Right lobe of liver (tissue), 6 donors: ENCODE results near the gene TFG. TPM values are rescaled to one million over a fixed set of nuclear protein-coding genes. Genes with fewer than 3 reads are reported as not detected.

ENCODE experiments used
- ATAC-seq, 4 donors: fragments of 200-7000 bp; cut with Tn5 transposase; one replicate each; pipeline ENCODE4 v1.9.1; 2020; ENCODE audit warnings: mild to moderate bottlenecking in 4 of 4, moderate library complexity in 4 of 4
- DNase-seq, 3 donors: peaks; one replicate each; pipeline ENCODE4 v3.0.0-alpha.2; 2020
- H3K27ac ChIP-seq, 3 donors: fragments of 200-600 bp; one replicate each; pipeline ENCODE4 v1.8.0; 2022
- H3K27me3 ChIP-seq, 2 donors: fragments of 200-600 bp; one replicate each; pipeline ENCODE4 v1.8.0; 2022
- H3K36me3 ChIP-seq, 4 donors: fragments of 200-600 bp; sonication (generic) in 1 of 4; one replicate each; pipeline versions ENCODE4 v1.5.1 to v1.8.0; 2017 to 2022; ENCODE audit warnings: control low read depth in 1 of 4
- H3K4me1 ChIP-seq, 4 donors: fragments of 200-600 bp; sonication (generic) in 1 of 4; one replicate each; pipeline versions ENCODE4 v1.5.1 to v1.8.0; 2017 to 2022; ENCODE audit warnings: control low read depth in 1 of 4
- H3K4me3 ChIP-seq, 3 donors: fragments of 200-600 bp; one replicate each; pipeline ENCODE4 v1.8.0; 2022
- H3K9me3 ChIP-seq, 4 donors: fragments of 200-600 bp; sonication (generic) in 1 of 4; one replicate each; pipeline versions ENCODE4 v1.5.1 to v1.8.0; 2017 to 2022; ENCODE audit warnings: control low read depth in 1 of 4
- CTCF ChIP-seq, 4 donors: fragments of 200-600 bp in 3 of 4; fragments of 450-650 bp in 1 of 4; IDR thresholded peaks; one replicate each; pipeline versions ENCODE4 v1.5.1 to v1.8.0; 2016 to 2022; ENCODE audit warnings: antibody characterized with exemption in 4 of 4, mild to moderate bottlenecking in 2 of 4
- POLR2A ChIP-seq: fragments of 450-650 bp; IDR thresholded peaks from one replicate; pipeline ENCODE4 v1.6.1; 2017; ENCODE audit warnings: antibody characterized with exemption, mild to moderate bottlenecking
- WGBS: methylation state at CpG from one replicate; pipeline ENCODE4 v1.1.6; 2018; ENCODE audit warnings: low coverage, low lambda C conversion rate; ENCODE audit not compliant: insufficient coverage; ENCODE audit errors: missing lambda C conversion rate; 5-methylcytosine and 5-hydroxymethylcytosine counted together
- intact Hi-C, 2 donors: fragments of 100-400 bp; cut with DNase I; formaldehyde crosslinking; loops; one replicate each; pipeline versions ENCODE4 v1.11.2 to v1.14.1; 2022
- total RNA-seq, 6 experiments: library from RNA; depleted of rRNA in 2 of 6; stranded (reverse); fragments of >200 nt in 2 of 6; fragmentation: NEBNext Ultra II Directional in 3 of 6; extraction: Animal tissue kit (Norgen Biotek cat#: 25700) in 3 of 6; gene quantifications; one replicate each; pipeline versions ENCODE4 v1.1.0 to v1.2.4, GENCODE V29; 2016 to 2023
- donor health status: DM: no; HTN: yes; CAD: no.
- donor health status: DM: no; HTN: no; CAD: no.
- donor health status: DM: no; HTN: no; CAD: no.
- donor health status: DM: no; HTN: yes; CAD: no.
- donor health status: DM: no; HTN: yes; CAD: no.

Gene TFG
- total RNA-seq, 6 experiments from 2014 or later: 54.7 to 91.6 (median 71.5) TPM

DNA sequence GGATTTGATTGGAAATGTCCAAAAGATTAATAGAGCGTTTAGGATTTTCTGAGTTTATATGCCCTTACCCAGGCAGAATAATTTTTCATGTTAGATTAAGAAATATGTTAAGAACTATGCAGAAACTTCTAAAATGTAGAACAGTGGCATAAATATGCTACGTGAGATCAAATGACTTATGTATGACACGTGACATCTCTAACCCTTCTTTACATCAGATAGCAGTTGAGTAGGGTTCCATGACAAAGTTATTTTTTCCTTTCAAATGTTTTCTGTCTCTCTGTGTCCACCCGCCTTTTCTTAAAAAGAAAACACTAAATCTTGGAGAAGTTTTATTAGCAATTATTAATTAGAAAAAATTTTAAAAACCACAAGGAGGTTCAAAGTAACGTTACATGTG, 8.6 kb upstream of the TFG start:
- intact Hi-C loops: no loop called here
- Histone ChIP-seq H3K4me1 (peaks cover 0 to 27% (median 11%) of the 10 kb centered on the region in 4 donors), H3K27ac (no peak overlapping the region), H3K27me3 (no peaks in the 10 kb centered on the region), H3K9me3 (no peaks in the 10 kb centered on the region), H3K36me3 (no peaks in the 10 kb centered on the region), H3K4me3 (no peak overlapping the region)
- WGBS: 92% methylated on average over 5 of the region's 5 CpGs
- TF ChIP-seq CTCF (IDR thresholded peaks at IDR 0.05) (no peak), POLR2A (no peak)
- DNase-seq (no peak), ATAC-seq (no peak)

DNA sequence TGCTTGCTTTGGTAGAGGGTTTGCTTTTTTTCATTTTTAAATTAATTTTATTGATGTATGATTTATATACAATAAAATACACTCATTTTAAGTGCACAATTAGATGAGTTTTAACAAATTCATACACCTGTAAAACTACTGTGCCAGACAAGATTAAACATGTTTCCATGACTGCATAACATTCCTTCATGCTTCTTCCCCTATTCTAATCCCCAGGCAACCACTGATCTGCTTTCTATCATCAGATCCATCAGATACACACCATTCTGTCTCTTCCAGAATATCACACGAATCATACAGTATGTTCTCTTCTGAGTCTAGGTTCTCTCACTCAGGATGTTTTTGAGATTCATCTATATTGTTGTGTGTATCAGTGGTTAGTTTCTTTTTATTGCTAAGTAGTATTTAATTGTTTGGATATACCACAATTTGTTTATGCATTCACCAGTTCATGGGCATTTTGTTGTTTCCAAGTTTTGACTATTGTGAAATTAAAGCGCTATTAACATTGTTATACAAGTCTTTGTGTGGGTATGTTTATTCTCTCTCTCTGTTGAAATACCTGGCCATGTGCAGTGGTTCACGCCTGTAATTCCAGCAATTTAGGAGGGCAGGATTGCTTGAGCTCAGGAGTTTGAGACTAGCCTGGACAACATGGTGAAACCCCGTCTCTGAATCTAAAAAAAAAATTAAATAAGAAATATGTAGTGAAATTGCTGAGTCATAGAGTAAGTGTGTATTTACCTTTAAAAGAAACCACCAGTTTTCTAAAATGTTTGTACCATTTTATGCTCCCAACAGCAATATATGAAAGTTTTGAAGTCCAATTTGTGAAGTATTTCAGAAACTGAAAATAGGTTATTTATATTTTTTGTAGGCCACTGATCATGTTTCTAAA, 7.0 kb upstream of the TFG start:
- DNase-seq: no peak
- WGBS: 46% methylated on average over 4 of the region's 4 CpGs
- Histone ChIP-seq H3K27me3 (no peaks in the 10 kb centered on the region), H3K27ac (no peak overlapping the region), H3K4me3 (no peak overlapping the region), H3K4me1 (peaks cover 0 to 27% (median 8%) of the 10 kb centered on the region in 4 donors), H3K9me3 (no peaks in the 10 kb centered on the region), H3K36me3 (no peaks in the 10 kb centered on the region)
- no peak for TF ChIP-seq CTCF (IDR thresholded peaks at IDR 0.05)
- TF ChIP-seq POLR2A: no peak
- intact Hi-C loops: no loop called here
- ATAC-seq: peak; percentile 31 to 56 (median 54)

DNA sequence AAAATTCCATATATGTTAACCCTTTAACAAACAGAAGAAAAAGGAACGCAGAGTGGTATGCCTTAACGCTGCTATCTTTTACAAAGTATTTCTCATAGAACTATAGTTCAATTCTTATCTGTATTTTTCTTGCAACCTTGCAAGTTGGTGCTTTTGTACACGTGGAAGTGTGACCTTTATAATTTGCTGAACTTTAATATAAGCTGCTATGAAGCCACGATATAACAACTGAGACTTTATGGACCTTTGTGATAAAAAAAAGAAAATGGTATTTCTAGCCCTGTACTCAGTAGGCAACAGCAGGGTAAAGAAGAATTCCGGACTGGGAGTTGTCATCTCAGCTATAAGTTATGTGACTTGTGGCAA, 6.3 kb upstream of the TFG start:
- no peak for ATAC-seq
- Histone ChIP-seq H3K4me3 (no peak overlapping the region), H3K9me3 (no peaks in the 10 kb centered on the region), H3K27ac (no peak overlapping the region), H3K36me3 (no peaks in the 10 kb centered on the region), H3K27me3 (no peaks in the 10 kb centered on the region), H3K4me1 (peaks cover 0 to 21% (median 7%) of the 10 kb centered on the region in 4 donors)
- intact Hi-C loops: no loop called here
- no peak for DNase-seq
- WGBS: 47% methylated on average over 5 of the region's 5 CpGs
- no peak for TF ChIP-seq POLR2A
- TF ChIP-seq CTCF (IDR thresholded peaks at IDR 0.05): no peak

GRCh38 chr3:100703865-100704264, 5.4 kb upstream of the TFG start:
- 82% methylated on average over 4 of the region's 4 CpGs for WGBS
- intact Hi-C loops: no loop called here
- DNase-seq (no peak), ATAC-seq (no peak)
- no peak for TF ChIP-seq POLR2A
- TF ChIP-seq CTCF (IDR thresholded peaks at IDR 0.05): no peak
- Histone ChIP-seq H3K36me3 (no peaks in the 10 kb centered on the region), H3K9me3 (no peaks in the 10 kb centered on the region), H3K4me3 (no peak overlapping the region), H3K27me3 (no peaks in the 10 kb centered on the region), H3K27ac (no peak overlapping the region), H3K4me1 (peaks cover 0 to 12% (median 4%) of the 10 kb centered on the region in 4 donors)
